Common myeloid progenitor, CD34-positive (primary cell): ENCODE measurements around the gene TIGD1.

Experiments
- CTCF ChIA-PET: fragments of 350-600 bp; sonication (Branson Sonifier 250); formaldehyde crosslinking; loops from one replicate; lab custom pipeline; 2021; ENCODE audit warnings: antibody characterized with exemption; lab: Charles Lee
- POLR2A ChIA-PET: fragments of 350-600 bp; sonication (Branson Sonifier 250); formaldehyde crosslinking; loops from one replicate; lab custom pipeline; 2021; ENCODE audit warnings: antibody characterized with exemption; lab: Charles Lee
- DNase-seq, 3 donors: peaks; one replicate each; pipeline versions ENCODE4 v3.0.0 to v3.0.0-alpha.2; 2013
- H3K27ac ChIP-seq, 2 experiments: 1 replicate in 1 of 2; 2 replicates in 1 of 2; pipeline ENCODE4 v1.7.0; 2013; ENCODE audit warnings: inconsistent platforms in 2 of 2, low read length in 2 of 2, mild to moderate bottlenecking in 2 of 2, low read depth in 1 of 2, moderate library complexity in 1 of 2; ENCODE audit not compliant: severe bottlenecking in 2 of 2, insufficient read depth in 1 of 2, poor library complexity in 1 of 2
- H3K27me3 ChIP-seq, 5 experiments: replicated peaks in 2 of 5; 1 replicate in 3 of 5; 2 replicates in 2 of 5; pipeline versions ENCODE4 v1.6.1 to v1.7.0; 2013; ENCODE audit warnings: low read length in 4 of 5, mild to moderate bottlenecking in 2 of 5, moderate library complexity in 2 of 5, inconsistent platforms in 1 of 5; ENCODE audit not compliant: insufficient read depth in 5 of 5, control insufficient read depth in 4 of 5
- H3K36me3 ChIP-seq, 4 experiments: 1 replicate in 2 of 4; 2 replicates in 2 of 4; pipeline versions ENCODE4 v1.6.1 to v1.7.0; 2013; ENCODE audit warnings: low read length in 3 of 4, control low read depth in 1 of 4, mild to moderate bottlenecking in 1 of 4; ENCODE audit not compliant: control insufficient read depth in 4 of 4, insufficient read depth in 4 of 4
- H3K4me1 ChIP-seq, 4 experiments: 1 replicate in 3 of 4; 2 replicates in 1 of 4; pipeline versions ENCODE4 v1.6.1 to v1.7.1; 2013; ENCODE audit warnings: low read length in 3 of 4, mild to moderate bottlenecking in 3 of 4, control low read depth in 1 of 4, inconsistent platforms in 1 of 4, moderate library complexity in 1 of 4; ENCODE audit not compliant: control insufficient read depth in 4 of 4, insufficient read depth in 4 of 4; ENCODE audit errors: control extremely low read depth in 1 of 4
- H3K4me3 ChIP-seq, 7 experiments: 1 replicate in 4 of 7; 2 replicates in 3 of 7; pipeline versions ENCODE4 v1.5.1 to v1.7.0; 2013; ENCODE audit warnings: mild to moderate bottlenecking in 7 of 7, low read length in 6 of 7, moderate library complexity in 6 of 7, inconsistent platforms in 2 of 7, low read depth in 2 of 7, control low read depth in 1 of 7; ENCODE audit not compliant: insufficient read depth in 4 of 7, control insufficient read depth in 1 of 7; ENCODE audit errors: extremely low read depth in 1 of 7
- H3K9me3 ChIP-seq, 5 experiments: 1 replicate in 4 of 5; 2 replicates in 1 of 5; pipeline versions ENCODE4 v1.6.1 to v1.7.1; 2013; ENCODE audit warnings: low read length in 4 of 5, mild to moderate bottlenecking in 2 of 5, inconsistent platforms in 1 of 5, low read depth in 1 of 5, moderate library complexity in 1 of 5; ENCODE audit not compliant: control insufficient read depth in 4 of 5, insufficient read depth in 2 of 5; ENCODE audit errors: control extremely low read depth in 1 of 5
- WGBS: methylation state at CpG from one replicate; pipeline ENCODE4 v1.1.5; 2013; ENCODE audit not compliant: insufficient coverage; 5-methylcytosine and 5-hydroxymethylcytosine counted together

The TIGD1 gene

DNA sequence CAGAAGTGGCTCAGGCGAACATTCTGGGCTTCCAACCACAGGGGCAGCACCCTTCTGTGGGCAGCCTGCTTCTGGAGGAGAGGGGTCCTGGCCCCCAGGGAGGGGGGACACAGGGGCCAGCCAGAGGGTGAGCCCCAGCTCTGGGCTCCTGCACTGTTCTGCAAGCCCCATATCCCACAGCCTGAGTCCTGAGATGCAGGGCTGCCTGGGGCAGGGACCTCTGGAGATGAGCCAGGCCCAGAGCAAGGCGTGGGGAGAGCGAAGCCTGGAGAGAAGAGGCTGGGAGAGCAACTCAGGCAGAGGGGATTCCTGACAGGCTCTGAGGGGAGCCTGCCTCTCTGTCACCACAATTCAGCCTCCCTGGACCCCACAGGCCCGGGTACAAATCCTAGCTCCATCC, 43.6 kb downstream of the TIGD1 start:
- Histone ChIP-seq H3K4me3 (no peak overlapping the region), H3K27me3 (peaks cover 7 to 53% (median 26%) of the 10 kb centered on the region in 5 experiments), H3K36me3 (no peaks in the 10 kb centered on the region), H3K9me3 (no peaks in the 10 kb centered on the region), H3K27ac (no peak overlapping the region), H3K4me1 (peaks cover 0 to 15% (median 9%) of the 10 kb centered on the region in 4 experiments)
- ChIA-PET CTCF (no interaction called here), POLR2A (no interaction called here)
- 90% methylated on average over 3 of the region's 4 CpGs for WGBS
- no peak for DNase-seq

DNA sequence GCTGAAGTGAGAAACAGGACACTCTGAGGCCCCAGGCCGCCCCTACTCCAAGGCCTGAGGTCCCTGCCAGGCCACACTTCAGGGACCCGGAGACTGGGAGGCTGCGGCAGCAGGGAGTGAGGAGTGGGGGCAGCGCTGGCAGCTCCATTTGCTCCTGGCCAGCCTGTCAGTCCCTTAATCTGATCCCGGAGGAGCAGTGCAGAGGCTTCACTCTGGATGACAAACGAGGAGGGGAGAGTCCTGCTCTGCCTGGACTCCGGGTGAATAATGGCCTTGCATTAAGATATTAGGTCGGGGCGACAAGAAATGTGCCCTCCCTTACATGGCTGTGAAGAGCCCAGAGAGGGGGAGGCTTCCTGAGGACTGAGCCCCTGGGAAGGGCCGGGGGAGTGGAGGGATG, 44.5 kb downstream of the TIGD1 start:
- Histone ChIP-seq H3K27me3 (peaks cover 7 to 61% (median 23%) of the 10 kb centered on the region in 5 experiments), H3K9me3 (no peaks in the 10 kb centered on the region), H3K4me3 (no peak overlapping the region), H3K4me1 (peaks cover 0 to 15% (median 9%) of the 10 kb centered on the region in 4 experiments), H3K36me3 (no peaks in the 10 kb centered on the region), H3K27ac (no peak overlapping the region)
- ChIA-PET POLR2A (no interaction called here), CTCF (no interaction called here)
- WGBS = 52% methylated on average over 7 of the region's 10 CpGs
- DNase-seq = no peak

DNA sequence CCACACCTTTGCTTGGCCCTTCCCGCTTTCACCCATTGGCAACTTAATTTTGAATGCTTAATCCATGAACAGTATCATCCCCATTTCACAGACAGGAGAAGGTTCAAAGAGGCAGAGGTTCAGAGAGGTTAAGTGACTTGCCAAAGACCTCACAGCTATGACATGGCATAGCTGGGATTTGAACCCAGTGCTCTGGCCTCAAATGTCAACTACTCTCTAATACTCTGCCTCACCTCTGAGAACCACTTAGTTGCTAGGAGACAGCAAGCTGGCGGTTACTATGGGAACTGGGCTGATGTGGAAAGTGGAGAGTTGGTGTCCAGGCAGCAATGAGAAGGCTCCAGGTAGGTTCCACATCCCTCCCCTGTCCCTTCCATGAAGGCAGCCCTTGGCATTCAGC, 45.9 kb downstream of the TIGD1 start:
- peak in 1 of 3 donors; percentile 19 for DNase-seq
- Histone ChIP-seq H3K4me1 (peaks cover 0 to 15% (median 9%) of the 10 kb centered on the region in 4 experiments), H3K27me3 (peaks cover 5 to 75% (median 24%) of the 10 kb centered on the region in 5 experiments), H3K36me3 (no peaks in the 10 kb centered on the region), H3K9me3 (no peaks in the 10 kb centered on the region), H3K4me3 (no peak overlapping the region), H3K27ac (no peak overlapping the region)
- no CpG with 5 or more reads among the region's 2 CpGs for WGBS
- POLR2A ChIA-PET = no interaction called here
- CTCF ChIA-PET = interaction anchor here (1.0 to 1.7 kb wide), 3 partner anchors 11 to 14 kb away, joined by 3 to 5 read pairs (median 3); no protein-coding TSS in a partner anchor

DNA sequence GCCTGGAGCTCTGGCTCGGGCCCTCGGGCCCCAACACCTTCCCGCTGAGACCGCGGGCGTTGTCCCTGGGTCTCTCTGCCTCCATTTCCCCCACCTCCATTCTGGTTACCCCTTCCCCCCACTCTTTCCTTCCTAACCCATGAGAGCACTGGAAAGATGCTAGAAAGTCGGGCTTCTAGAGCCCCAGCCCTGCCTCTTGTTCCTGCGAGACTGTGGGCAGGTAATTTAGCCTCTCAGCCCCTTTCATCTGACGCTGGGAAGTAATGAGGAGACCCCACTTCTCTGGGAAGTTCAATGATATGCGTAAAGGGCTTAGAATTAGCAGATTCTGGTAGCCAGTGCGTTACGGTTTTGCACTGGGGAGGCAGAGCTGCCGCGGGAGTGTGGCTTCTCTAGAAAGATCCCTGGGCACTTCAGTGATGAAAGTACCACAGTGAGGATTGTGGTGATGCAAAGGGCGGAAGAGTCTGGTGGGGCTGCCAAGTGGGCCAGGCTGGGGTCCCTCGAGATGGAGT, 46.5 kb downstream of the TIGD1 start:
- POLR2A ChIA-PET = no interaction called here
- Histone ChIP-seq H3K27me3 (peaks cover 5 to 75% (median 25%) of the 10 kb centered on the region in 5 experiments), H3K27ac (no peak overlapping the region), H3K36me3 (no peaks in the 10 kb centered on the region), H3K4me3 (peak overlapping the region in 3 of 7 experiments; percentile 49 to 58 (median 54)), H3K4me1 (peaks cover 0 to 15% (median 9%) of the 10 kb centered on the region in 4 experiments), H3K9me3 (no peaks in the 10 kb centered on the region)
- CTCF ChIA-PET = interaction anchor here (0.9 to 1.7 kb wide), 3 partner anchors 9 to 13 kb away, joined by 3 to 5 read pairs (median 3); no protein-coding TSS in a partner anchor
- WGBS = 22% methylated on average over 9 of the region's 16 CpGs
- DNase-seq = peak in 1 of 3 donors; percentile 18

DNA sequence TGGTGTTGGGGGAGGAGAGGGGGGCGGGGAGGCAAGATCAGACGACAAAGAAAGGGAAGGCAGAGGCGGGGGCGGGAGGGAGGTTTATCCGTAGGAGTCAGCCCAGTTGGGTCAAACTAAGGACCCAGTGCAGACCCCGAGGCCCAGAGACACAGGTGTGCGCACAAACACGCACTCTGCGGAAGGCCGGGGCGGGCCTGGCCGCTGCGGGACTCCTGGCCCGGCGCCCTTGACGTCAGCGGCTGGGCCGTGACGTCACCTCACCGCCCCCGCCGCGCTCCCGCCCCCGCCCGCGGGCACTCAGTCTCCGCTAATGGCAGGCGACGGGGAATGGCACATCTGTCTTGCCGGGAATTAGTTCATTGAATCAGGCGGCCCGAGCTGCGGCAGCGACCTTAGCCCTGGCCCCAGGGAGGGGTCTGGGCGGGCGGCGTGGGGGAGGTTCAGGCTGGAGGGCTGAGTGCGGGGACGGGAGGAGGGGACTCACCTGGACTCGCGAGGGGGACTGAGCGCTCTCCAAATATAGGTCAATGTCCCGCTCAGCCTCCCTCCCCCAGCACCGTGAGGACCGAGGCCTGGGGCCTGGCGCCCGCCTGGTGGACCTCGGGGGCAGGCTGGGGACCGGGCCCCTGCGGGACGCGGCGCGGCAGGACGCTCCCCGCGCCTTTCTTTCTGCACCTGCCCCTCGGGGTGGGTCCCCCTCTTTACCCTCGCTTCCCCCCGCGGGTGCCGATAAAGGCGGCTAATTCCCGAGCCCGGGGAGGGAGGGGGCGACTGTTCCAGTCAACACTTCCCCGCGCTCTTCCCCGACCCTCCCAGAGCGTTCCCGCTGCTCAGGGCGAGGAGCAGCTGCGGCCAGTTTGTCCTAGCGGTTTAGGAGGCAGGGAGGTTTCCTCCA, 47.2 kb downstream of the TIGD1 start:
- ChIA-PET CTCF (interaction anchor here (0.9 to 1.7 kb wide), 2 partner anchors 9 to 13 kb away, joined by 3 to 5 read pairs; no protein-coding TSS in a partner anchor), POLR2A (no interaction called here)
- peaks cover 5 to 78% (median 24%) of the 10 kb centered on the region in 5 experiments for H3K27me3 ChIP-seq
- H3K4me3 ChIP-seq = peak overlapping the region in 5 of 7 experiments; percentile 7 to 58 (median 49)
- no peaks in the 10 kb centered on the region for H3K36me3 ChIP-seq
- peaks cover 0 to 15% (median 9%) of the 10 kb centered on the region in 4 experiments for H3K4me1 ChIP-seq
- 2% methylated on average over 49 of the region's 75 CpGs for WGBS
- peak; percentile 48 to 59 (median 57) for DNase-seq
- no peak overlapping the region for H3K27ac ChIP-seq
- no peaks in the 10 kb centered on the region for H3K9me3 ChIP-seq

DNA sequence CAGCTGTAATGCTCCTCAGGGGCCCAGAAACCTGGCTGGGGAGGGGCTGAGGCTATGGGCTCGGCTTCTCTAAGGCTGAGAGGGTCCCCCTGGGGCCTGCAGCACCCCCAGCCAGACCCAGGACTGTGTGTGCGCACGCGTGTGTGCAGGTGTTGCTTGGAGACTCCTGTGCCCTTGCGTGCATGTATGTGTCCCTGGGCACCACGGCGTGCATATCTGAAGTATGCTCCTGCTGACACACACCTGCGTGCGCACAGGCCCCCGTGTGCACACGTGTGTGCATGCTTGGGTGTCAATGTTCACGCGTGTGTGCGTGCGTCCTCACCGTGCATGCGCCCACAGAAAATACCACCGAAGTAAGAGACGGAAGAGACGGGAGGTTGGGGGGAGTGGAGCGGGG, 47.8 kb downstream of the TIGD1 start:
- CTCF ChIA-PET = interaction anchor here (1.1 kb wide), 1 partner anchor 12 kb away, joined by 3 read pairs; no protein-coding TSS in a partner anchor
- Histone ChIP-seq H3K27ac (no peak overlapping the region), H3K27me3 (peaks cover 5 to 84% (median 24%) of the 10 kb centered on the region in 5 experiments), H3K4me1 (peaks cover 0 to 15% (median 9%) of the 10 kb centered on the region in 4 experiments), H3K9me3 (no peaks in the 10 kb centered on the region), H3K36me3 (no peaks in the 10 kb centered on the region), H3K4me3 (peak overlapping the region in 2 of 7 experiments; percentile 28 to 34)
- WGBS = 22% methylated on average over 11 of the region's 21 CpGs
- POLR2A ChIA-PET = no interaction called here
- peak; percentile 45 to 70 (median 68) for DNase-seq
